Measurements from ENCODE around the gene PITPNC1. TPM values are rescaled to one million over a fixed set of nuclear protein-coding genes. Genes with fewer than 3 reads are reported as not detected.
"Not testable (repeated sequence)": the region's sequence is repeated elsewhere in the genome, so short reads cannot be mapped to it uniquely, and the experiment has no call there.

Gene PITPNC1
- 10 to 100 TPM; 11.2 to 25.7 (median 20.6) TPM for polyA plus RNA-seq (ENCODE audit: insufficient read length in 4 of 4)

- peak in 2 of 4 donors; percentile 66 to 68 for DNase-seq (ENCODE audit: low read depth in 4 of 4, low spot score in 3 of 4)
Observed at GRCh38 chr17:67376737-67377487, at the start of gene PITPNC1. Gene PITPNC1 (plus strand): TSS chr17:67377281.

GRCh38 chr17:67328026-67328425 lies 49.1 kb upstream of the PITPNC1 start:
- DNase-seq (ENCODE audit: low read depth in 4 of 4, low spot score in 3 of 4): no peak

GRCh38 chr17:67331381-67332161 lies 45.5 kb upstream of the PITPNC1 start:
- not testable (repeated sequence) for DNase-seq (ENCODE audit: low read depth in 4 of 4, low spot score in 3 of 4)

DNA sequence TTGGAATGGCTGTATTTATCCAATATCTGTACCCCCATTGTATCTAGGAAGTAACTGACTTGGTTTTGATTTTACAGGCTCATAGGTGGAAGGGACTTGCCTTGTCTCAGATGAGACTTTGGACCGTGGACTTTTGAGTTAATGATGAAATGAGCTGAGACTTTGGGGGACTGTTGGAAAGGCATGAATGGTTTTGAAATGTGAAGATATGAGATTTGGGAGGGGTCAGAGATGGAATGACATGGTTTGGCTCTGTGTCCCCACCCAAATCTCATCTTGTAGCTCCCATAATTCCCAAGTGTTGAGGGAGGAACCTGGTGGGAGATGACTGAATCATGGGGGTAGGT lies 44.9 kb upstream of the PITPNC1 start:
- DNase-seq (ENCODE audit: low read depth in 4 of 4, low spot score in 3 of 4): not testable (repeated sequence)

GRCh38 chr17:67335245-67335835 lies 41.7 kb upstream of the PITPNC1 start:
- DNase-seq (ENCODE audit: low read depth in 4 of 4, low spot score in 3 of 4): no peak

DNA sequence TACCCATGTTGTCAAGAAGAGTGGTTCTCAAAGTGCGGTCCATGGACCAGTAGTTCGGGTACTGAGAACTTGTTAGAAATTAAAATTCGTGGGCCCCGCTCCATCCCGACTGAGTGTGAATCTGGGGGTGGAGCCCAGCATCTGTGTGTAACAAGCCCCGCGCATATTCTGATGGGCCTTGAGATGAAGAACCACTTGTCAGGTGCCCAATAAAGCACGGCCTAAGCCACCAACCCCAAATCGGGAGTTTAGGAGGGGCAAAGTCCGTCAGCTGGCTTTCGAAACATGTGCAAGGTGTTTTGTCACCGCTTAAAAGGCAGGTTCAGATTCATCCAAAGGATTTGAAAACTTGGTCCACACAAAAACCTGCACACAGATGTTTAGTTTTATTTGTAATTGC lies 40.2 kb upstream of the PITPNC1 start:
- DNase-seq (ENCODE audit: low read depth in 4 of 4, low spot score in 3 of 4): no peak

- DNase-seq (ENCODE audit: low read depth in 4 of 4, low spot score in 3 of 4): not testable (repeated sequence)
Observed at GRCh38 chr17:67338353-67338752, 38.7 kb upstream of the PITPNC1 start.

GRCh38 chr17:67343237-67343636 lies 33.8 kb upstream of the PITPNC1 start:
- no peak for DNase-seq (ENCODE audit: low read depth in 4 of 4, low spot score in 3 of 4)

DNA sequence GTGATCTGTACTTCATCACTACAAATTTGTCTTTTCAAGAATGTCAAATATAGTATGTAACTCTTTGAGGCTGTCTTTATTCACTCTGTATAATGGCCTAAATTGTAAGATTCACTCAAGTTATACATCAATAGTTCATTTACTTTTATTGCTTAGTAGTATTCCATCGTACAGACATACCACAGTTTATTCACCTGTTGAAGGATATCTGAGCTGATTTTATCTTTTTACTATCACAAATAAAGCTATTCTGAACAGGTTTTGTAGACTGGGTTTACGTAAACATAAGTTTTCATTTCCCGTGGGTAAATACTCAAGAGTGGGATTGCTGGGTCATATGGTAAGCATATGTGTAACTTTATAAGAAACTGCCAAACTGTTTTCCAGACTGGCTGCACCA lies 29.3 kb upstream of the PITPNC1 start:
- DNase-seq (ENCODE audit: low read depth in 4 of 4, low spot score in 3 of 4): no peak

- DNase-seq (ENCODE audit: low read depth in 4 of 4, low spot score in 3 of 4): no peak
Observed at GRCh38 chr17:67349420-67349819, 27.7 kb upstream of the PITPNC1 start.

- no peak for DNase-seq (ENCODE audit: low read depth in 4 of 4, low spot score in 3 of 4)
Observed at GRCh38 chr17:67353161-67353560, 23.9 kb upstream of the PITPNC1 start.

GRCh38 chr17:67353929-67354574 lies 23.0 kb upstream of the PITPNC1 start:
- no peak for DNase-seq (ENCODE audit: low read depth in 4 of 4, low spot score in 3 of 4)

- DNase-seq (ENCODE audit: low read depth in 4 of 4, low spot score in 3 of 4): no peak
Observed at GRCh38 chr17:67358612-67359011, 18.5 kb upstream of the PITPNC1 start.

DNA sequence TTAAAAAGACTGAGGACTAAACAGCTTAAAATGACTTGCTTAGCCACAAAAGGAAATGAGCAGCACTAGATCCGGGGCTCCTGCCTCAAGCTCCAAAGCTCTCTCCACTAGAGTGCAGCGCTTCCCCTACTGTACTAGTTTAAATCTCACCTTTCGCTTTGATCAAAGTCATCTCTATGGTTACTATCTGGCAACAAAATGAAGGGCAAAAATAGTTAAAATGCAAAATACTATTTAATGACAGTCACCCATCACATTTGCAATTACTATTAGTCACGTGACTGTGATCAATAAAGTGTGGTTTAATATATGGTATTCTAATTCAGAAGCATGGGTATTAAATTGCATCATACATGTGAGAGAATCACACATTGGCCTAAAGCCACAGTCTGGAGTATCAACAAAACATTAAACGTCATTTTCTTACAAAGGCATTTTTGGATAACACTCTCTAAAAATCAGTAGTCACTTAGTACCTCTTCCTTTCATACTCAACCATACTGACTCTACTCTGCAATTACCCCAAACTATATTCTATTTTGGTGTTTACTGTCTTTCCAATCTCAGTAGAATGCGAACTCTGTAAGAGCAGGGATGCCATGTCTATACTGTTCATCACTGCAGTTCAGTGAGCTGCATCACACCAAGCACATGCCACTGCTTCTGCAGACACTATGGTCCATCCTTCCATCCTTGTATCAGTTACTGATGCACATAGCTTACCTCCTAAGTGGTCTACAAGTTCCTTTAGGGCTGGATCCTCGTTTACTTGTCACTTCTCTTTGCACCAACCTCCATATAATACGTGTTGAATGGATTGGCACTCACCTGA lies 16.9 kb upstream of the PITPNC1 start:
- DNase-seq (ENCODE audit: low read depth in 4 of 4, low spot score in 3 of 4): no peak

DNA sequence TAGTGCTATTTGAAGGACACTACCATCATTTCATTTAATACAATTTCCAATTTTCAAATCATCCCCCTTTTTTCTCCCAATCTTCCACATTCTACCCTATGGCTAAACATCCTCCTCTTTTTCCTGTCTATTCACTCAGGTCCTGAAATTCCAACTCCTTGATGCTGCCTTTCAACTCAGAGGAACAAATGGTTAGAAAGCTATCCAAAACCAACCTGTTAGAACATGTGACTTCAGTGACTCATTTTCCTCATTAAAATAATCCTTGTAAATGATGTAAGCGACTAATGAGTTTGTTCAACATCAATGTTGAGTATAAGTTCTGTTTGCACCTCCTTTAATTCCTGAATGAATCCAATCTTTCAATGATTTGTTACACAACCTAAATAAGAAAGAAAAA lies 16.2 kb upstream of the PITPNC1 start:
- DNase-seq (ENCODE audit: low read depth in 4 of 4, low spot score in 3 of 4): no peak

DNA sequence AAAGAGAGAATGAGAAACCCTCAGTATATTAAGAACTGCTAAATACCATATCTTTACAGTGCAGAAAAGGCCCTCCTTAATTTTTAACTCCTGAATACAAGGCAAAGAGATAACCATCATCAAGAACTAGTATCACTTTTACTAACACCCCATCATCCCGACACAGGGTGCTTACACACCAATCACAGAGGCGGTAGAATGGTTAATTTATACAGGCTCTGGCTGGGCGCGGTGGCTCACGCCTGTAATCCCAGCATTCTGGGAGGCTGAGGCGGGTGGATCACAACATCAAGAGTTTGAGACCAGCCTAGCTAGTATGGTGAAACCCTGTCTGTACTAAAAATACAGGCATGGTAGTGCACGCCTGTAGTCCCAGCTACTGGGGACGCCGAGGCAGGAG lies 14.9 kb upstream of the PITPNC1 start:
- no peak for DNase-seq (ENCODE audit: low read depth in 4 of 4, low spot score in 3 of 4)

DNA sequence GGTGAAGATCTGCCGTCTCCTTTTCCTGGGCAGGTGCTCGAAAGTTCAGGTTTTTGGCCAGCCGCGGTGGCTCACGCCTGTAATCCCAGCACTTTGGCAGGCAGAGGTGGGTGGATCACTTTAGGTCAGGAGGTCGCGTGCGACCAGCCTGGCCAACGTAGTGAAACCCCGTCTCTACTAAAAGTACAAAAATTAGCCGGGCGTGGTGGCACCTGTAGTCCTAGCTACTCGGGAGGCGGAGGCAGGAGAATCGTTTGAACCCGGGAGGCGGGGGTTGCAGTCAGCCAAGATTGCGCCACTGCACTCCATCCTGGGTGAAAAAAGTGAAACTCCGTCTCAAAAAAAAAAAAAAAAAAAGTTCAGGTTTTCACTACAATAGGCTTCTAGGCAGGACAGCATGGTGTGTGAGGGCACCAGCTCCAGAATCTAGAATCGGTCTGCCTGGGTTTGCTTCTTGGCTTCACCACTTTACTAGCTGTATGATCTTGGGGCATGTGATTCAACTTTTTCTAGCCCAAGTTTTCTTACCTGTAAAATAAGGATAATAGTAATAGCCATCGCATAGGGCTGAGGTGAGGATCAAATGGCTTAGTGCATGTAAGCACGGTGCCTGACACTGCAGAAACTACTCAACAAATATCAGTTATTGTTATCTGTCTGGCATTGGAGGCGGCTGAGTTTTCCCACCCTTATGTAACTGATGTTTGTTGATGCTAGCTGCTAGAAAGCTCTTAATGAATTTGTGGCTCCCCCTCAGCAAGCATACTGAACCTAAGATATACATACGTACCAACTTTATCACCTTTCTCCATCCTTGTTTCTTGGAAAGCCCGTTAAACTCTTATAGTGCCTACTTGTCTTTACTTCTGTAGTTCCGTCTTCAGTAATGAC lies 12.0 kb upstream of the PITPNC1 start:
- DNase-seq (ENCODE audit: low read depth in 4 of 4, low spot score in 3 of 4): no peak

GRCh38 chr17:67365738-67366192 lies 11.3 kb upstream of the PITPNC1 start:
- no peak for DNase-seq (ENCODE audit: low read depth in 4 of 4, low spot score in 3 of 4)

Data from left renal pelvis (tissue), 4 donors.